Neural progenitor cell (in vitro differentiated cells): ENCODE results near the gene ADGRD1.

Experiments
- EZH2 ChIP-seq: fragments of 200-600 bp; sonication (generic); IDR thresholded peaks from 2 replicates; pipeline ENCODE4 v1.6.1; 2017; ENCODE audit warnings: antibody characterized with exemption, mild to moderate bottlenecking, moderate library complexity
- EZH2phosphoT487 ChIP-seq: fragments of 200-600 bp; sonication (generic); IDR thresholded peaks from 2 replicates; pipeline ENCODE4 v1.6.1; 2017; ENCODE audit warnings: antibody characterized with exemption
- TF ChIP-seq, protein P1 (sequence below): fragments of 200-600 bp; sonication (generic); IDR thresholded peaks from 2 replicates; pipeline ENCODE4 v1.5.1; 2017; ENCODE audit warnings: antibody characterized with exemption, mild to moderate bottlenecking

DNA sequence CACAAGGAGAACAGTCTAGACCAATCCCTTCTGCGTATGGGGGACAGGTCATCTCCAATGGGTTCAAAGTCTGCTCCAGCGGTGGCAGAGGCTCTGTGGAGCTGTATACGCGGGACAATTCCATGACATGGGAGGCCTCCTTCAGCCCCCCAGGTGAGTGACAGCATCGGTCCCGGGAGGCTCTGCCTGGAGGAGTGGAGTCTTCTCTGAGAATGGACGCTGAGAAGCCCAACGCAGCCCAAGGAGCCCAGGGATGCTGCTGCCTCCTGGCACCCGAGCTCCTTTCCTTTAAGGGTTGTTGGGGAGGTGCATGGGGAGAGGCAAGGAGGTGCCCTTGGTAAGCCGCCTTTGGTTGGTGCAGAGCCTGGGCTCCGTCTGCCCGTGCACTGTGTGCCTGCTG is 28.2 kb downstream of the ADGRD1 start:
- TF ChIP-seq, protein P1, sequence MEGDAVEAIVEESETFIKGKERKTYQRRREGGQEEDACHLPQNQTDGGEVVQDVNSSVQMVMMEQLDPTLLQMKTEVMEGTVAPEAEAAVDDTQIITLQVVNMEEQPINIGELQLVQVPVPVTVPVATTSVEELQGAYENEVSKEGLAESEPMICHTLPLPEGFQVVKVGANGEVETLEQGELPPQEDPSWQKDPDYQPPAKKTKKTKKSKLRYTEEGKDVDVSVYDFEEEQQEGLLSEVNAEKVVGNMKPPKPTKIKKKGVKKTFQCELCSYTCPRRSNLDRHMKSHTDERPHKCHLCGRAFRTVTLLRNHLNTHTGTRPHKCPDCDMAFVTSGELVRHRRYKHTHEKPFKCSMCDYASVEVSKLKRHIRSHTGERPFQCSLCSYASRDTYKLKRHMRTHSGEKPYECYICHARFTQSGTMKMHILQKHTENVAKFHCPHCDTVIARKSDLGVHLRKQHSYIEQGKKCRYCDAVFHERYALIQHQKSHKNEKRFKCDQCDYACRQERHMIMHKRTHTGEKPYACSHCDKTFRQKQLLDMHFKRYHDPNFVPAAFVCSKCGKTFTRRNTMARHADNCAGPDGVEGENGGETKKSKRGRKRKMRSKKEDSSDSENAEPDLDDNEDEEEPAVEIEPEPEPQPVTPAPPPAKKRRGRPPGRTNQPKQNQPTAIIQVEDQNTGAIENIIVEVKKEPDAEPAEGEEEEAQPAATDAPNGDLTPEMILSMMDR, result no peak
- TF ChIP-seq EZH2, result no peak
- TF ChIP-seq EZH2phosphoT487, result no peak
